Osteoblast (primary cell): ENCODE measurements around the gene HOXC9. TPM values are rescaled to one million over a fixed set of nuclear protein-coding genes. Genes with fewer than 3 reads are reported as not detected.

Experiments used
- DNase-seq: peaks from one replicate; pipeline ENCODE4 v3.0.0; 2011; ENCODE audit warnings: low spot score, mixed read lengths; ENCODE audit not compliant: insufficient read length; ENCODE audit errors: missing footprints
- H2AFZ ChIP-seq: 2 replicates; pipeline ENCODE4 v1.6.0; 2011; ENCODE audit warnings: mild to moderate bottlenecking, low read length
- H3K27ac ChIP-seq: 2 replicates; pipeline ENCODE4 v1.5.1; 2011; ENCODE audit warnings: mild to moderate bottlenecking, low read depth, low read length, moderate library complexity
- H3K27me3 ChIP-seq: 2 replicates; pipeline ENCODE4 v1.6.0; 2012; ENCODE audit warnings: mild to moderate bottlenecking, control low read depth, inconsistent platforms, low read length, moderate library complexity; ENCODE audit not compliant: insufficient read depth
- H3K36me3 ChIP-seq: 2 replicates; pipeline ENCODE4 v1.5.1; 2011; ENCODE audit warnings: mild to moderate bottlenecking, low read length, control low read depth, moderate library complexity; ENCODE audit not compliant: insufficient read depth
- H3K4me1 ChIP-seq: 2 replicates; pipeline ENCODE4 v1.5.1; 2011; ENCODE audit warnings: mild to moderate bottlenecking, low read length, control low read depth, moderate library complexity; ENCODE audit not compliant: insufficient read depth
- H3K4me2 ChIP-seq: 2 replicates; pipeline ENCODE4 v1.6.0; 2011; ENCODE audit warnings: mild to moderate bottlenecking, low read length; ENCODE audit not compliant: insufficient read depth
- H3K4me3 ChIP-seq: fragments of 200-600 bp; sonication (generic); 3 replicates; pipeline ENCODE4 v1.5.1; 2012; ENCODE audit warnings: mild to moderate bottlenecking, low read length, inconsistent platforms; ENCODE audit not compliant: insufficient read depth
- H3K79me2 ChIP-seq: 2 replicates; pipeline ENCODE4 v1.6.0; 2012; ENCODE audit warnings: mild to moderate bottlenecking, low read length, control low read depth, inconsistent platforms; ENCODE audit not compliant: insufficient read depth
- H3K9me3 ChIP-seq: 2 replicates; pipeline ENCODE4 v1.5.1; 2011; ENCODE audit warnings: low read depth, low read length, control low read depth
- H4K20me1 ChIP-seq: 2 replicates; pipeline ENCODE4 v1.6.0; 2012; ENCODE audit warnings: mild to moderate bottlenecking, low read length, control low read depth; ENCODE audit not compliant: insufficient read depth
- CTCF ChIP-seq: IDR thresholded peaks from 2 replicates; pipeline ENCODE4 v1.5.1; 2011; ENCODE audit warnings: mild to moderate bottlenecking, low read depth, low read length, moderate library complexity; ENCODE audit errors: extremely low read depth
- total RNA-seq: library from RNA; depleted of rRNA; stranded (reverse); fragments of >200 nt; gene quantifications from 2 replicates; pipeline ENCODE4 v1.2.3, GENCODE V29; 2012

HOXC9 gene
- total RNA-seq, 1 donor, result 11.6 TPM

GRCh38 chr12:53953831-53954693, 45.9 kb upstream of the HOXC9 start:
- Histone ChIP-seq H3K4me1 (no peaks in the 10 kb centered on the region), H3K36me3 (no peaks in the 10 kb centered on the region), H3K4me3 (no peak overlapping the region), H4K20me1 (no peaks in the 10 kb centered on the region), H3K27me3 (peaks cover 100% of the 10 kb centered on the region), H3K79me2 (no peaks in the 10 kb centered on the region), H2AFZ (no peak overlapping the region), H3K4me2 (no peak overlapping the region), H3K9me3 (no peaks in the 10 kb centered on the region), H3K27ac (no peak overlapping the region)
- TF ChIP-seq CTCF, result no peak
- DNase-seq, result peak; percentile 87

GRCh38 chr12:53954694-53955035, 45.3 kb upstream of the HOXC9 start, which contains the start of gene HOXC12:
Gene HOXC12 (plus strand): TSS chr12:53954903. CDS start chr12:53954930, 27 bp downstream.
- no peak within 1 kb of the TSS for H3K4me3 ChIP-seq
- no peaks in the 10 kb centered on the region for H3K79me2 ChIP-seq
- H3K4me2 ChIP-seq, result no peak within 1 kb of the TSS
- no peaks in the 10 kb centered on the region for H3K9me3 ChIP-seq
- no peaks in the 10 kb centered on the region for H4K20me1 ChIP-seq
- H2AFZ ChIP-seq, result no peak within 1 kb of the TSS
- no peaks in the 10 kb centered on the region for H3K4me1 ChIP-seq
- no peak for TF ChIP-seq CTCF
- H3K36me3 ChIP-seq, result no peaks in the 10 kb centered on the region
- peak; percentile 88 for DNase-seq
- H3K27ac ChIP-seq, result no peak within 1 kb of the TSS
- H3K27me3 ChIP-seq, result peaks cover 100% of the 10 kb centered on the region

GRCh38 chr12:53955036-53955775, 44.8 kb upstream of the HOXC9 start:
- Histone ChIP-seq H4K20me1 (no peaks in the 10 kb centered on the region), H2AFZ (no peak overlapping the region), H3K4me1 (no peaks in the 10 kb centered on the region), H3K79me2 (no peaks in the 10 kb centered on the region), H3K27me3 (peaks cover 100% of the 10 kb centered on the region), H3K9me3 (no peaks in the 10 kb centered on the region), H3K36me3 (no peaks in the 10 kb centered on the region), H3K27ac (no peak overlapping the region), H3K4me3 (no peak overlapping the region), H3K4me2 (no peak overlapping the region)
- no peak for TF ChIP-seq CTCF
- peak; percentile 73 for DNase-seq

GRCh38 chr12:53955776-53956250, 44.1 kb upstream of the HOXC9 start:
- no peak for TF ChIP-seq CTCF
- no peaks in the 10 kb centered on the region for H3K79me2 ChIP-seq
- no peak overlapping the region for H3K4me2 ChIP-seq
- H3K4me3 ChIP-seq, result no peak overlapping the region
- no peak overlapping the region for H3K27ac ChIP-seq
- no peak overlapping the region for H2AFZ ChIP-seq
- no peaks in the 10 kb centered on the region for H4K20me1 ChIP-seq
- H3K36me3 ChIP-seq, result no peaks in the 10 kb centered on the region
- no peaks in the 10 kb centered on the region for H3K9me3 ChIP-seq
- peak; percentile 73 for DNase-seq
- peaks cover 100% of the 10 kb centered on the region for H3K27me3 ChIP-seq
- no peaks in the 10 kb centered on the region for H3K4me1 ChIP-seq
